Activated naive CD4-positive, alpha-beta T cell treated with anti-CD3 and anti-CD28 coated beads for 36 hours (primary cell): ENCODE data around the gene ARHGAP24. TPM values are rescaled to one million over a fixed set of nuclear protein-coding genes. Genes with fewer than 3 reads are reported as not detected.

ENCODE experiments used
- CTCF ChIA-PET: fragments of 350-600 bp; sonication (Branson Sonifier 250); formaldehyde crosslinking; loops from one replicate; lab custom pipeline; 2021; ENCODE audit warnings: antibody characterized with exemption; lab: Charles Lee
- DNase-seq: peaks from one replicate; pipeline ENCODE4 v3.0.0-alpha.2; 2020
- H3K27ac Mint-ChIP-seq: one replicate; pipeline ENCODE4 v1.8.0; 2021; ENCODE audit warnings: mild to moderate bottlenecking, mixed read lengths
- H3K27me3 Mint-ChIP-seq: one replicate; pipeline ENCODE4 v1.8.0; 2021; ENCODE audit warnings: low read depth, mixed read lengths
- H3K36me3 Mint-ChIP-seq: one replicate; pipeline ENCODE4 v1.8.0; 2021; ENCODE audit warnings: low read depth, mixed read lengths
- H3K4me1 Mint-ChIP-seq: one replicate; pipeline ENCODE4 v1.8.0; 2021; ENCODE audit warnings: low read depth, mixed read lengths
- H3K4me3 Mint-ChIP-seq: one replicate; pipeline ENCODE4 v1.8.0; 2021; ENCODE audit warnings: mild to moderate bottlenecking, moderate library complexity, mixed read lengths
- H3K9me3 Mint-ChIP-seq: one replicate; pipeline ENCODE4 v1.8.0; 2021; ENCODE audit warnings: mixed read lengths
- intact Hi-C: fragments of 100-400 bp; cut with micrococcal nuclease; formaldehyde crosslinking; loops from one replicate; pipeline ENCODE4 v1.15.1; 2023
- total RNA-seq, 2 experiments: library from RNA; stranded (reverse); gene quantifications; one replicate each; pipeline ENCODE4 v1.2.3, GENCODE V29; 2021

The ARHGAP24 gene
- total RNA-seq, 2 experiments from 2014 or later, result not detected

DNA sequence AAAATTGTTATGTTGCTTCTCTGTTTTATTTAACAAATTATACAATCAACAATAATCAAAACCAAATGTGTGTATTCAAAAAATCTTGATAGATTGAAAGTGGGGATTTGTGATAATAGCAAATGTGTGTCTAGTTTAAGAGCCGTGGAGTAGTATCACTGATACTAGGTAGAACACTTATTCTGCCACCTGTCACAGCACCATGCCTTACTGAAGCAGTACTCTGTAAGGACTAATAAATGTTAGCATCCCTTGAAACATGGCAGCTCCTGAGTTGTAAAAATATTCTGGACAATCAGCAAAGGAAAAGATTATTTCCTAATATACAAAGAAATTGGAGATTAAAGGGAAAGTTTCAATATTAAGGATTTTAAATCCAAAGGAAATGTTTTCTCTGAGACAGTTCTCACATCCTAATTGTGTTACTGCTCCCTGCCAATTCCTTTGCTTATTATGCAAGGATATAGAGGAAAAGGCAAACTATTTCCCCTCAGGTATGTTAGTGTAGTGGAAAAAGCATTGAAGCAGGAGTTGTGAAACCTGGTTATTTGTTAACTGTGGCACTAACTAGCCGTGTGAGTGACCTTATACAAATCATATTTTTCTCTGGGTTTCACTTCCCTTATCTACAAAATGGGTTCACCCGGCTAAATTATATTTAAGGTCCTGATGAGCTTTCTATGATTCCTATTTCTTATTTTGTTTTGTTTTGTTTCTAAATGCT, 303.1 kb downstream of the ARHGAP24 start:
- Mint-ChIP-seq H3K9me3 (no peaks in the 10 kb centered on the region), H3K4me3 (no peak overlapping the region), H3K27me3 (no peaks in the 10 kb centered on the region), H3K36me3 (no peaks in the 10 kb centered on the region), H3K4me1 (no peaks in the 10 kb centered on the region), H3K27ac (no peak overlapping the region)
- no peak for DNase-seq
- intact Hi-C loops, result no loop called here
- CTCF ChIA-PET, result no interaction called here

GRCh38 chr4:85778632-85779131, 303.7 kb downstream of the ARHGAP24 start:
- DNase-seq, result no peak
- H3K9me3 Mint-ChIP-seq, result no peaks in the 10 kb centered on the region
- no peaks in the 10 kb centered on the region for H3K36me3 Mint-ChIP-seq
- no peak overlapping the region for H3K27ac Mint-ChIP-seq
- H3K27me3 Mint-ChIP-seq, result no peaks in the 10 kb centered on the region
- CTCF ChIA-PET, result no interaction called here
- intact Hi-C loops, result no loop called here
- no peaks in the 10 kb centered on the region for H3K4me1 Mint-ChIP-seq
- H3K4me3 Mint-ChIP-seq, result no peak overlapping the region

- DNase-seq, result no peak
- H3K4me3 Mint-ChIP-seq, result no peak overlapping the region
- H3K27ac Mint-ChIP-seq, result no peak overlapping the region
- CTCF ChIA-PET, result no interaction called here
- H3K27me3 Mint-ChIP-seq, result no peaks in the 10 kb centered on the region
- H3K36me3 Mint-ChIP-seq, result no peaks in the 10 kb centered on the region
- no peaks in the 10 kb centered on the region for H3K9me3 Mint-ChIP-seq
- intact Hi-C loops, result no loop called here
- no peaks in the 10 kb centered on the region for H3K4me1 Mint-ChIP-seq
These were observed 304.2 kb downstream of the ARHGAP24 start for GRCh38 chr4:85779165-85779564.

DNA sequence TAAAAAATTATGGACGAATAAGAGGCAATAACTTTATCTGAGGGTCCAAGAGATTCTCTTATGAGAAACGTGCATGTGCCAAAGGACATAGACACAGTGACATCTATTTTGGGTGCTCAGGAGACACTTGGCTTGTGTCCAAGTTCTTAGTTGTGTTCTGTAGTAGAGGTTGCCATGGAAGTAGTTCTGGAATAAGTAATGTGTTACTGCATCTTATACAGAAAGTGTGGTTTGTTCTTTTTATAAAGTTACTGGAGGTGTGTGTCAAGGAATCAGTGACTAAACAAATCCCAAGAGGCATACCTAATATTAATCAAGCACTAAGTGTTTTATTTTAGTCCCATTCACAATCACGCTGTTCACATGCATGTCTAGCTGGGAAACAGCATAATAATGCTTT, 305.7 kb downstream of the ARHGAP24 start:
- Mint-ChIP-seq H3K36me3 (no peaks in the 10 kb centered on the region), H3K4me3 (no peak overlapping the region), H3K9me3 (no peaks in the 10 kb centered on the region), H3K4me1 (no peaks in the 10 kb centered on the region), H3K27ac (no peak overlapping the region), H3K27me3 (no peaks in the 10 kb centered on the region)
- intact Hi-C loops, result no loop called here
- DNase-seq, result no peak
- CTCF ChIA-PET, result no interaction called here

DNA sequence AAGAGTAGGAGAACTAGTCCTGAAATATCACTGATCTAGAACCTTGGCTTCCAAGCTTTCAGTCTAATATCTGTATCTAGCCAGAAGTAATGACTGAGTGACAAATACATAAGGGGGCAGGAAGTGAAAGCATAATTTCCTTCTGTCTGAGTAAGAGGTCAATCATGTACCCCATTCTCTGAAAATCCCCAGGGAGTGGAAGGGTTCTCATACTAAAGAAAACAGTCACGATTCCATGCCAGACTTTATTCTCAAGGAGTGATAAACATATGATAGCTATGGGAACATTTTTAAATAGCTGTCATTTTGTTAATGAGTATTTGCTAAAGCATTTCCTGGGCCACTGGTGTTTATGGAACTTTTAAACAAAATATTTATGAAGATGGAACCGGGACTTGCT, 308.5 kb downstream of the ARHGAP24 start:
- no peaks in the 10 kb centered on the region for H3K9me3 Mint-ChIP-seq
- no peak overlapping the region for H3K27ac Mint-ChIP-seq
- CTCF ChIA-PET, result no interaction called here
- intact Hi-C loops, result no loop called here
- DNase-seq, result no peak
- no peaks in the 10 kb centered on the region for H3K27me3 Mint-ChIP-seq
- H3K36me3 Mint-ChIP-seq, result no peaks in the 10 kb centered on the region
- H3K4me3 Mint-ChIP-seq, result no peak overlapping the region
- no peaks in the 10 kb centered on the region for H3K4me1 Mint-ChIP-seq

- H3K4me3 Mint-ChIP-seq, result no peak overlapping the region
- no peaks in the 10 kb centered on the region for H3K4me1 Mint-ChIP-seq
- CTCF ChIA-PET, result no interaction called here
- intact Hi-C loops, result no loop called here
- no peaks in the 10 kb centered on the region for H3K27me3 Mint-ChIP-seq
- no peaks in the 10 kb centered on the region for H3K36me3 Mint-ChIP-seq
- no peak for DNase-seq
- no peak overlapping the region for H3K27ac Mint-ChIP-seq
- H3K9me3 Mint-ChIP-seq, result no peaks in the 10 kb centered on the region
These were observed 308.9 kb downstream of the ARHGAP24 start for GRCh38 chr4:85783900-85784299.

GRCh38 chr4:85784348-85784747, 309.4 kb downstream of the ARHGAP24 start:
- no peaks in the 10 kb centered on the region for H3K36me3 Mint-ChIP-seq
- H3K27me3 Mint-ChIP-seq, result no peaks in the 10 kb centered on the region
- CTCF ChIA-PET, result no interaction called here
- no peak overlapping the region for H3K4me3 Mint-ChIP-seq
- no peaks in the 10 kb centered on the region for H3K9me3 Mint-ChIP-seq
- H3K4me1 Mint-ChIP-seq, result no peaks in the 10 kb centered on the region
- no peak for DNase-seq
- no peak overlapping the region for H3K27ac Mint-ChIP-seq
- intact Hi-C loops, result no loop called here

DNA sequence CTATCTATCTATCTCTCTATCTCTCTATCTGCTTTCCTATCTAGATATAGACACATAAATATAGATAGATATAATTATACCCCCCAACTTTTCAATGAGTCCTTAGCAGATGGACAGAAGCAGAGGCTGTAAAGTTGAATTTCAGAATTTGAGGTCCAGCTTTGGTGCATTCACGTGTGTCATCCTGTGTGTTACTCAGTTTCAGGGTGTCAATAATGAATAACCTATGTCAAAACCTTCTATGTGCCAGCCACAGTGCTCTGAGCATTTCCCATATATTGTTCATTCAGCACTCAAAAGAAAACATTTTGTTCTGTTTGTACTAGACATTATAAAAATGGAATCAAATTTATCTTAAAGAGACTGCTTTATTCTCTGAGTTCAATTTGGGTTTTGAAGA, 310.0 kb downstream of the ARHGAP24 start:
- CTCF ChIA-PET, result no interaction called here
- Mint-ChIP-seq H3K27ac (no peak overlapping the region), H3K4me1 (no peaks in the 10 kb centered on the region), H3K36me3 (no peaks in the 10 kb centered on the region), H3K4me3 (no peak overlapping the region), H3K27me3 (no peaks in the 10 kb centered on the region), H3K9me3 (no peaks in the 10 kb centered on the region)
- no peak for DNase-seq
- intact Hi-C loops, result no loop called here

DNA sequence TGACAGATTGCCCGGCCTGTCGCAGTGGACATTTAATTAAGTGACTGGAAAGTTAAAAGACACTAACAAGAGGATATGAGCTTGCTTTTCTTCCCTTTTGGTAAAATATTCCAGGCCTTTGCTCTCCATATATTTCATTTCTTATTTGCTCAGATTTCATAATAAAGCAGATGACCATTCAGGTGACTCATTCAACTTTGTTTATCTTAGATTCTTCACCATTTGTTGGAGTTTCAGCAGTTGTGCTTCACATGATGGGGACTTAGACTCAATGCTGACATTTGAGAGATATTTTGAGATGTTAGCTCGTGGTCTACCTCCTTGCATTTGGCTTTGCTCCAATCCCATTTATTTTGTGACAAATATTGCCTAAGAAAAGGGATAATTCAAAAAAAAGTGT, 312.2 kb downstream of the ARHGAP24 start:
- CTCF ChIA-PET, result no interaction called here
- peaks cover 3% of the 10 kb centered on the region for H3K9me3 Mint-ChIP-seq
- intact Hi-C loops, result no loop called here
- H3K4me3 Mint-ChIP-seq, result no peak overlapping the region
- H3K36me3 Mint-ChIP-seq, result no peaks in the 10 kb centered on the region
- H3K27ac Mint-ChIP-seq, result no peak overlapping the region
- no peaks in the 10 kb centered on the region for H3K4me1 Mint-ChIP-seq
- no peak for DNase-seq
- no peaks in the 10 kb centered on the region for H3K27me3 Mint-ChIP-seq

DNA sequence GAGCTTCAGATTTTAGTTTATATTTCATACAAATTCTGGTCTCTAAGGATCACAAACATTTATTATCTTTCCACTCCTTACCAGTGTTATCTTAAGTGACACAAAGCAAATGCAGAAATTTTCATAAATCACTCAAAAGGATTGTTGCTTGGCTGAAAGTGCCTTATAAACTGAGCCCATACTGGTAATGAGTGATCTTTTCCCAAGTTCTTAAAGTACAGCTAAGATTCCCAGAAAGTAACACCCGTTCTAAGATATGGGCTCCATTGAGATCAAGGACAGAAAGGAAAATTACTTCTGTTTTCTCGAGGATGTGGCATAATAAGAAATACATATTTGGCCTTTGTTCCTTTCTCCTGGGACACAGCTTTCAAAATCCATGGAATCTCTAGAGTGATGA, 313.7 kb downstream of the ARHGAP24 start:
- CTCF ChIA-PET, result no interaction called here
- no peaks in the 10 kb centered on the region for H3K36me3 Mint-ChIP-seq
- H3K4me1 Mint-ChIP-seq, result no peaks in the 10 kb centered on the region
- no peaks in the 10 kb centered on the region for H3K27me3 Mint-ChIP-seq
- intact Hi-C loops, result no loop called here
- peaks cover 3% of the 10 kb centered on the region for H3K9me3 Mint-ChIP-seq
- no peak for DNase-seq
- no peak overlapping the region for H3K4me3 Mint-ChIP-seq
- no peak overlapping the region for H3K27ac Mint-ChIP-seq

DNA sequence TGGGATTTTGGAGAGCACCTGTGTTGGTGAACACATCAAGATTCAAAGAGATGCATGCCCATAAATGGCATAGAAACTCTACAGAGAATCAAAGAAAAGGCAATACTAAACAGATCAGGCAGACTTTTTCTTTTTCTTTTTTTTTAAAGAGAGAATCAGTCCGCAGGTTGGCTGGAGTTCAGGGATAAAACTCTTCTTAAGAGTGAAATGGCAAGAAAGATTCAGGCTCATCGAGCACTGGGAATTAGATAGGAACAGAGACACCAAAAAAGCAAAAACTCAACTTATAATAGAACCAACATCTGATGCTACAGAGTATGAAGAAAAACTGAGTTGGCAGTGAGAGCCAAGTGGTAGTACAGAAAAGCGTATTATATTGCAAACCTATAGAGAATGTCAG, 314.3 kb downstream of the ARHGAP24 start:
- no peaks in the 10 kb centered on the region for H3K4me1 Mint-ChIP-seq
- no peak overlapping the region for H3K27ac Mint-ChIP-seq
- intact Hi-C loops, result no loop called here
- H3K27me3 Mint-ChIP-seq, result no peaks in the 10 kb centered on the region
- H3K4me3 Mint-ChIP-seq, result no peak overlapping the region
- H3K36me3 Mint-ChIP-seq, result no peaks in the 10 kb centered on the region
- peaks cover 3% of the 10 kb centered on the region for H3K9me3 Mint-ChIP-seq
- CTCF ChIA-PET, result no interaction called here
- DNase-seq, result no peak

- Mint-ChIP-seq H3K27me3 (no peaks in the 10 kb centered on the region), H3K4me3 (no peak overlapping the region), H3K4me1 (no peaks in the 10 kb centered on the region), H3K36me3 (no peaks in the 10 kb centered on the region), H3K9me3 (peaks cover 3% of the 10 kb centered on the region), H3K27ac (no peak overlapping the region)
- CTCF ChIA-PET, result no interaction called here
- DNase-seq, result no peak
- intact Hi-C loops, result no loop called here
These were observed 315.6 kb downstream of the ARHGAP24 start for GRCh38 chr4:85790582-85790981.

DNA sequence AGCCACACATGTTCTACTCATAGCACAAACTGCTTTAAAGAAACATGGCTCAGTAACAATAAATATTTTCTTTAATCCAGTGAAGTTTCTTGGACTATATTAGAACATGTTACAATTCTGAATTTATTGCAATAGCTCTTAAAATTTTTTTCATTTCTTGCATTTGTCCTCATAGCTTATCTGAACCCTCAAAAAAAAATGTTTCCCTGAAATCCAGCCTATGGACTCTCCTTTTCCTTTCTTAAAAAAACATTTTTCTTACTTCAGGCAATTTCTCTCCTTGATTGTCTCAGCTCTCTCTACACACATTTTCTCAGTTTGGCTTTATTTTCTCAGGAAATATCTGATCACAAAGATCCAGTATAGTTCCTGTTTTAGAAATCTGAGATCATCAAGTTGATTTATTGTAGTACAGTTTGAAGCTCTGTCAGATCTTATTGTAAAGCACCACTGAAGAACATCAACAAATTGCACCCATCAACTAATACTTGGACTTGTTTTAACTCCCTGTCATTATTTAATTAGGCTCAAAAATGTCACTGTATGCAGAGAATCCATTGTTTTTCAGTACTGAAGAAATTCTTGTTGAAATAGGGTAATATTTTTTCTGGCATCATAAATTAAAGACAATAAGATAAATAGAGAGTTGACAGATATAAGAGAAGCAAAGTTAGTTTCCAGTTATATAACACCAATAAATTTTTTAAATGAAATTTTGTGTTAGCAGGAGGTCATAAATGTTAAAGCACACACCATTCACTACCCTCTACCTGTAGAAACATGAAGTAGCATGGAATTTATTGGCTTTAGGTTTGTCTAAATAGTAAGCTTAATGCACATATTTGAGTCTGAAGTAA, 317.7 kb downstream of the ARHGAP24 start:
- intact Hi-C loops, result no loop called here

More for the DNA sequence above, 317.7 kb downstream of the ARHGAP24 start:
- H3K4me3 Mint-ChIP-seq, result no peak overlapping the region
- CTCF ChIA-PET, result interaction anchor here (0.6 kb wide), 1 partner anchor 419 kb away, joined by 4 read pairs; no protein-coding TSS in a partner anchor
- no peaks in the 10 kb centered on the region for H3K36me3 Mint-ChIP-seq
- peaks cover 3% of the 10 kb centered on the region for H3K9me3 Mint-ChIP-seq
- H3K27ac Mint-ChIP-seq, result no peak overlapping the region
- no peaks in the 10 kb centered on the region for H3K4me1 Mint-ChIP-seq
- DNase-seq, result no peak
- H3K27me3 Mint-ChIP-seq, result no peaks in the 10 kb centered on the region
